MM.1S (cell line): ENCODE data around the gene TWF2.

Experiments
- DNase-seq: peaks from one replicate; pipeline ENCODE4 v3.0.0-alpha.2; 2015
- H2AFZ ChIP-seq: fragments of 300-600 bp; sonication (generic); 2 replicates; pipeline ENCODE4 v1.6.0; 2016; ENCODE audit warnings: antibody characterized with exemption, low read length
- H3F3A ChIP-seq: fragments of 300-600 bp; sonication (generic); 2 replicates; pipeline ENCODE4 v1.6.1; 2016; ENCODE audit warnings: mild to moderate bottlenecking, antibody characterized with exemption, low read length, moderate library complexity, mixed read lengths; ENCODE audit not compliant: insufficient read depth
- H3K27ac ChIP-seq: fragments of 300-600 bp; sonication (generic); 2 replicates; pipeline ENCODE4 v1.5.1; 2016; ENCODE audit warnings: mild to moderate bottlenecking, low read length
- H3K27me3 ChIP-seq: fragments of 300-600 bp; sonication (generic); replicated peaks from 2 replicates; pipeline ENCODE4 v1.6.0; 2016; ENCODE audit warnings: low read length; ENCODE audit not compliant: insufficient read depth
- H3K36me3 ChIP-seq: fragments of 300-600 bp; sonication (generic); replicated peaks from 2 replicates; pipeline ENCODE4 v1.6.1; 2016; ENCODE audit warnings: mild to moderate bottlenecking, low read length, mixed read lengths; ENCODE audit not compliant: insufficient read depth
- H3K4me1 ChIP-seq: fragments of 300-600 bp; sonication (generic); 2 replicates; pipeline ENCODE4 v1.6.1; 2016; ENCODE audit warnings: low read length, mixed read lengths
- H3K4me2 ChIP-seq: fragments of 300-600 bp; sonication (generic); 2 replicates; pipeline ENCODE4 v1.6.0; 2016; ENCODE audit warnings: low read depth, low read length
- H3K4me3 ChIP-seq: fragments of 300-600 bp; sonication (generic); 2 replicates; pipeline ENCODE4 v1.5.1; 2016; ENCODE audit warnings: low read length, mixed read lengths
- H3K79me2 ChIP-seq: fragments of 300-600 bp; sonication (generic); 2 replicates; pipeline ENCODE4 v1.6.1; 2016; ENCODE audit warnings: mixed run types, low read length, mixed read lengths
- H3K9ac ChIP-seq: fragments of 300-600 bp; sonication (generic); 2 replicates; pipeline ENCODE4 v1.6.1; 2016; ENCODE audit warnings: low read length, mixed read lengths
- H3K9me2 ChIP-seq: fragments of 300-600 bp; sonication (generic); replicated peaks from 2 replicates; pipeline ENCODE4 v1.6.1; 2016; ENCODE audit warnings: mild to moderate bottlenecking, low read length, mixed read lengths; ENCODE audit not compliant: insufficient read depth
- H3K9me3 ChIP-seq: fragments of 300-600 bp; sonication (generic); replicated peaks from 2 replicates; pipeline ENCODE4 v1.6.1; 2016; ENCODE audit warnings: mild to moderate bottlenecking, low read length, mixed read lengths; ENCODE audit not compliant: insufficient read depth
- H4K20me1 ChIP-seq: fragments of 300-600 bp; sonication (generic); 2 replicates; pipeline ENCODE4 v1.6.1; 2016; ENCODE audit warnings: mild to moderate bottlenecking, low read length, moderate library complexity, mixed read lengths; ENCODE audit not compliant: insufficient read depth
- CTCF ChIP-seq: fragments of 300-600 bp; sonication (generic); IDR thresholded peaks from 2 replicates; pipeline ENCODE4 v1.5.1; 2016; ENCODE audit warnings: antibody characterized with exemption, low read length, mixed read lengths
- EZH2 ChIP-seq: fragments of 300-600 bp; sonication (generic); optimal IDR thresholded peaks from 2 replicates; pipeline ENCODE3; 2017; ENCODE audit warnings: low read depth, mild to moderate bottlenecking, antibody characterized with exemption, low read length, mixed read lengths
- EZH2phosphoT487 ChIP-seq: fragments of 300-600 bp; sonication (generic); IDR thresholded peaks from 2 replicates; pipeline ENCODE4 v1.6.1; 2018; ENCODE audit warnings: antibody characterized with exemption, low read length

The TWF2 gene

DNA sequence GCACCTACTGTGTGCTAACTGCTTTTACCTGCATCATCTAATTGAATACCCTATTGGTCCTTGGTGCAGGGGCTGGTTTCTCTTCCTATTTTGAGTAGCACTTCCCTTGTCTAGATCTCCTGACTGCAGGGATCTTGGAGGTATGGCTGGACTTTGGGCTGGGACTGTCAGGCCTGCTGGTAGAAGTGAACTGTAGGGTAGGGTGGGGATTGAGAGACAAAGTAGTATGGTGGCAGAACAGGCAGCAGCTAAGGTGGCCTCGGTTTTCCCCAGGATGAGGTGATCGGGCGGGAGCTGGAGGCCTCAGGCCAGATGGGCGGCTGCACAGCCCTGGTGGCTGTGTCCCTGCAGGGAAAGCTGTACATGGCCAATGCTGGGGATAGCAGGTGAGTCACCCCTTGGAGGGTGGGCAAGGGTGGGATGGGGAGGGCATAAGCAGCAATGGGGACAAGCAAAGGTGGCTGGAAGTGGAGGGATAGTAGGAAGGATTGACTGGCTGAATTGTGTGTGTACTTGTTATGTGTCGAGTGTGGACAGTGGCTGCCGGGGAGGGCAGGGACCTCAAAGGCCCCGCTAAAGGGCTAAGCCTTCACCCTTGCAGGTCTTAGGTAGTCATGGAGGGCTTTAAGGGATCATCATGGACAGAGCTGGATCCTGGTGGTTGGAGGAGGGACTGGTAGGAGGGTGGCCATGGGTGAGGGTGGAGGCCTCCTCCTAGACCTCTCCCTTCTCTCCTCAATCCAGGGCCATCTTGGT, 8.6 kb upstream of the TWF2 start:
- H2AFZ ChIP-seq = no peak overlapping the region
- peaks cover 8% of the 10 kb centered on the region; the same call in 1 of the 2 replicates for H3K4me1 ChIP-seq
- H4K20me1 ChIP-seq = no peaks in the 10 kb centered on the region
- peaks cover 15% of the 10 kb centered on the region for H3F3A ChIP-seq
- no peak for DNase-seq
- H3K4me3 ChIP-seq = no peak overlapping the region
- no peaks in the 10 kb centered on the region for H3K36me3 ChIP-seq
- no peak overlapping the region for H3K27ac ChIP-seq
- H3K9me3 ChIP-seq = no peaks in the 10 kb centered on the region
- H3K27me3 ChIP-seq = no peaks in the 10 kb centered on the region
- no peak overlapping the region for H3K4me2 ChIP-seq
- H3K9ac ChIP-seq = no peak overlapping the region
- no peaks in the 10 kb centered on the region for H3K9me2 ChIP-seq
- TF ChIP-seq CTCF (no peak), EZH2 (no peak), EZH2phosphoT487 (no peak)
- H3K79me2 ChIP-seq = peaks cover 5% of the 10 kb centered on the region; the same call in 1 of the 2 replicates

DNA sequence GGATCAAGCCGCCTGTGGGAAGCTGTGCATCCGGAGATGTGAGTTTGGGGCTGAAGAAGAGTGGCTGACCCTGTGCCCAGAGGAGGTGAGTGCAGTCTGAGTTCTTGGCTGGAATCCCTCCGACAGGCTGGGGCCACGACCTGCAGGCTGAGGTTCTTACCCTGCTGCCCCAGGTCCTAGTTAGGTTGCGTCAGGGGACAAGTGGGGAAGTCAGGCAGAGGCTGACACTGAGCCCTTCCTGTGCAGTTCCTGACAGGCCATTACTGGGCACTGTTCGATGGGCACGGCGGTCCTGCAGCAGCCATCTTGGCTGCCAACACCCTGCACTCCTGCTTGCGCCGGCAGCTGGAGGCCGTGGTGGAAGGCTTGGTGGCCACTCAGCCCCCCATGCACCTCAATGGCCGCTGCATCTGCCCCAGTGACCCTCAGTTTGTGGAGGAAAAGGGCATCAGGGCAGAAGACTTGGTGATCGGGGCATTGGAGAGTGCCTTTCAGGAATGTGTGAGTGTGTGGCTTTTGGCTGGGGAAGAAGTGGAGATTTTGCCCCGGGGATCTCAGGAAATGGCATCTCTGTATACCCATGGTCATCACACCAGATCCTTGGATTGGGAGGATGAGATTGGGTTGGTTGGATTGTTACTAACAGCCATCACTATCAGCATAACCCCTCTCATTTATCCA, 7.9 kb upstream of the TWF2 start:
- no peak overlapping the region; the same call in 1 of the 2 replicates for H3K4me2 ChIP-seq
- TF ChIP-seq CTCF (no peak), EZH2phosphoT487 (no peak), EZH2 (no peak)
- H3K79me2 ChIP-seq = peaks cover 2% of the 10 kb centered on the region; the same call in 1 of the 2 replicates
- peaks cover 17% of the 10 kb centered on the region for H3F3A ChIP-seq
- H3K27me3 ChIP-seq = no peaks in the 10 kb centered on the region
- no peak overlapping the region for H2AFZ ChIP-seq
- peaks cover 6% of the 10 kb centered on the region; the same call in 1 of the 2 replicates for H3K4me1 ChIP-seq
- no peaks in the 10 kb centered on the region for H4K20me1 ChIP-seq
- H3K36me3 ChIP-seq = no peaks in the 10 kb centered on the region
- no peak for DNase-seq
- H3K9me3 ChIP-seq = no peaks in the 10 kb centered on the region
- no peak overlapping the region for H3K9ac ChIP-seq
- H3K9me2 ChIP-seq = no peaks in the 10 kb centered on the region
- no peak overlapping the region for H3K27ac ChIP-seq
- no peak overlapping the region for H3K4me3 ChIP-seq

GRCh38 chr3:52246264-52246620, 7.3 kb upstream of the TWF2 start:
- Histone ChIP-seq H3K27me3 (no peaks in the 10 kb centered on the region), H3F3A (peaks cover 20% of the 10 kb centered on the region), H3K9ac (peak overlapping the region; percentile 53; the same call in 1 of the 2 replicates), H3K79me2 (no peaks in the 10 kb centered on the region), H3K27ac (no peak overlapping the region), H4K20me1 (no peaks in the 10 kb centered on the region), H3K4me3 (peak overlapping the region; percentile 55), H3K4me1 (peaks cover 6% of the 10 kb centered on the region; the same call in 1 of the 2 replicates), H3K36me3 (no peaks in the 10 kb centered on the region), H2AFZ (peak overlapping the region; percentile 72), H3K4me2 (peak overlapping the region; percentile 93), H3K9me3 (no peaks in the 10 kb centered on the region), H3K9me2 (no peaks in the 10 kb centered on the region)
- no peak for DNase-seq
- TF ChIP-seq EZH2 (no peak), CTCF (no peak), EZH2phosphoT487 (no peak)
